ENCODE data around the gene TSPY9.
"Not testable (repeated sequence)": the region's sequence is repeated elsewhere in the genome, so short reads cannot be mapped to it uniquely, and the experiment has no call there.

DNA sequence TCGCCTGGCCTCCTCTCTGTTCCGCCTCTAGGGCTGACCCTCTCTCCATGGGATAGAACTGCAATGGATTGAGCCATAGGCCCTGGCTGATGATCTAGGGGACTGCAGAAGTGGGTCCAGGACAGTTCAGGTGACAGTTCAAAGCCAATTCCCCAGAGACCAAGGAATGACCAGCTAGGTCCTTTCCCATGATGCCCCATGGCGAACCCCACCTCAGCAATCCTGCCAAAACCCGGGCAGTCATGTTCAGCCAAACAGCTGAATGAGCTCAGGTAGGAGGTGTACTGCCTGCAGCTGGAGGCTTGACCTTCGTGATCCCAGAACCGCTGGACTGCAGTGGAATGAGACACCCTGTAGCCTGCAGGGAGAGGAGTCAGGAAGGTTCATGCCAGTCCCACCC is 17.3 kb downstream of the TSPY9 start:
- TF ChIP-seq, protein P1, sequence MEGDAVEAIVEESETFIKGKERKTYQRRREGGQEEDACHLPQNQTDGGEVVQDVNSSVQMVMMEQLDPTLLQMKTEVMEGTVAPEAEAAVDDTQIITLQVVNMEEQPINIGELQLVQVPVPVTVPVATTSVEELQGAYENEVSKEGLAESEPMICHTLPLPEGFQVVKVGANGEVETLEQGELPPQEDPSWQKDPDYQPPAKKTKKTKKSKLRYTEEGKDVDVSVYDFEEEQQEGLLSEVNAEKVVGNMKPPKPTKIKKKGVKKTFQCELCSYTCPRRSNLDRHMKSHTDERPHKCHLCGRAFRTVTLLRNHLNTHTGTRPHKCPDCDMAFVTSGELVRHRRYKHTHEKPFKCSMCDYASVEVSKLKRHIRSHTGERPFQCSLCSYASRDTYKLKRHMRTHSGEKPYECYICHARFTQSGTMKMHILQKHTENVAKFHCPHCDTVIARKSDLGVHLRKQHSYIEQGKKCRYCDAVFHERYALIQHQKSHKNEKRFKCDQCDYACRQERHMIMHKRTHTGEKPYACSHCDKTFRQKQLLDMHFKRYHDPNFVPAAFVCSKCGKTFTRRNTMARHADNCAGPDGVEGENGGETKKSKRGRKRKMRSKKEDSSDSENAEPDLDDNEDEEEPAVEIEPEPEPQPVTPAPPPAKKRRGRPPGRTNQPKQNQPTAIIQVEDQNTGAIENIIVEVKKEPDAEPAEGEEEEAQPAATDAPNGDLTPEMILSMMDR (IDR thresholded peaks at IDR 0.05; ENCODE audit: low read length): not testable (repeated sequence)
- TF ChIP-seq EZH2 (optimal IDR thresholded peaks at IDR 0.05; ENCODE audit: low read depth, low read length): not testable (repeated sequence)

Data from MM.1S (cell line).